GM19468 (cell line): Measurements from ENCODE around the gene ANKS1B.
"Not testable (repeated sequence)": the region's sequence is repeated elsewhere in the genome, so short reads cannot be mapped to it uniquely, and the experiment has no call there.

Experiments
- ATAC-seq: cut with Tn5 transposase; IDR thresholded peaks from one replicate; pipeline ENCODE4 v1.9.1; 2021; ENCODE audit warnings: mild to moderate bottlenecking, moderate library complexity, moderate number of reproducible peaks; ENCODE audit not compliant: unreplicated experiment; ENCODE audit errors: extremely low read depth

ANKS1B gene

GRCh38 chr12:99249543-99249942 lies 735.2 kb downstream of the ANKS1B start:
- ATAC-seq: no peak

GRCh38 chr12:99237907-99238538 lies 746.7 kb downstream of the ANKS1B start:
- not testable (repeated sequence) for ATAC-seq

DNA sequence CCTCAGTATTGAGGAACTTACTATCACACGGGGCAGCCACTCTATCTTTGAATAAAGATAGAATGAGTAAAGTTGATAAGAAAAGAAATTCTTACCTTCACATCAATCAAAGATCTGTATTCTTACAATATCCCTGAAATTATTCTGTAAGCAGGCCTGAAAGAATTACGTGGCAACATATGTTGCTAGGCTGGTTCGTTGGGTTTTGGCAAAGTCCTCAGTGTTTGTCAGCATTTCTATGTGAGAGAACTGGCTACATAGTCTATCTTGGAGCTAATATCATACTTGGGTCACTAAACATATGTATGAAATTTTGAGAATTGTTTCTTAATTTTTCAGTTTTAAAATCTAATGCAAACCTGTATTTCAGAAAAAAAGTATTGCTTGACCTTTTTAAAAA lies 749.4 kb downstream of the ANKS1B start:
- no peak for ATAC-seq

GRCh38 chr12:99234702-99235101 lies 750.0 kb downstream of the ANKS1B start:
- no peak for ATAC-seq

DNA sequence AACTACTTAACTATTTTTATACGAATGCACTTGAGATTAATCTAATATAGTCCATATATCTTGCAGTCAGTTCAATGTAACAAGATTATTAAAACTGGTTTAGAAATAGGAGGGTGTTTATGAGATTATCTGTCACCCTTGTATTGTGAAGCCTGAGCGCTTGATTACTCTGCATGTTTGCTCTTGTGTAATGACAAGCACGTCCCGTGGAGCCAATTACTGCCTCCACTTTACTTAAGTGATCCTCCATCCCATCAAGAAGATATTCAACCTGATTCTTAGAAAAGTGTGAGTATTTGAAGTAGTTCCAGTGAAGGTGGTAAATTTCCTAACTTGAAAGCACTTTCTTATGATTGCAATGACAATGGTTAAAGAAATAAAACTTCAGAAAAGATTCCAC lies 752.4 kb downstream of the ANKS1B start:
- ATAC-seq: no peak

- ATAC-seq: no peak
Observed at GRCh38 chr12:99231031-99231430, 753.7 kb downstream of the ANKS1B start.

- ATAC-seq: no peak
Observed at GRCh38 chr12:99224237-99224636, 760.5 kb downstream of the ANKS1B start.

DNA sequence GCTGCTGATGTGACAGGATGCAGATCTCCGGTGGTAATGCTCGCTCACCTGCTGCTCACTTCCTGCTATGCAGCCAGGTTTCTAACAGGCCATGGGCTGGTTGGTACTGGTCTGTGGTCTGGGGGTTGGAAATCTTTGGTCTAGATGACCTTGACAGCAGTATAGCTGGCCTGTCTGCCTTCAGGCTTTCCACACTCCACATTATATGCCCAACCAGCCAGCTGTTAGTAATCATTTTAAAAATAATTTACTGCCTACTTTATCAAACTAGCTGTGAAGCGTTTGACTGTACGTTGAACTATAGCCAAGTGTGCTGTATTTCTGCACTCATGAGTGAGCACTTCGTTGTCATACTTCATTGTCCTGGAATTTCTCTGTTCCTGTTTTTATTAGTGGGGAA lies 761.2 kb downstream of the ANKS1B start:
- no peak for ATAC-seq

- ATAC-seq: no peak
Observed at GRCh38 chr12:99213047-99213446, 771.7 kb downstream of the ANKS1B start.

DNA sequence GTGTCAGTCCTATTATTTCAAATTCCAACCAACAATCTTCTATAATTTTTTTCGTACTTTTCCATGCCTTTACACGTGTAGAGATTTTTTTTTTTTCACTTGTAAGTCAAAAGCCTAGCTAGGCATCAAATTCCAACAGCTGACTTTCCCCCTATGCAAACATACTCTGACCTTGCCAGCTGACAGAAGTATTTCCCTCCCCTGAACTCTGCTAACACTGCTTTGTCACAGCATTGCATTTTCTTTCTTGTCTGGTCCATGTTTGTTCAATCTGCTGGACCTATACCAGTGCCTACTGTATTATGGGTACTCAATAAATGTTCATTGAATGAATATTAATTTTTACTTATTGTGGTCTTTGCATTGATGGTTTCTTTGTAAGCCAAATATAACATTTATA lies 772.5 kb downstream of the ANKS1B start:
- ATAC-seq: no peak

DNA sequence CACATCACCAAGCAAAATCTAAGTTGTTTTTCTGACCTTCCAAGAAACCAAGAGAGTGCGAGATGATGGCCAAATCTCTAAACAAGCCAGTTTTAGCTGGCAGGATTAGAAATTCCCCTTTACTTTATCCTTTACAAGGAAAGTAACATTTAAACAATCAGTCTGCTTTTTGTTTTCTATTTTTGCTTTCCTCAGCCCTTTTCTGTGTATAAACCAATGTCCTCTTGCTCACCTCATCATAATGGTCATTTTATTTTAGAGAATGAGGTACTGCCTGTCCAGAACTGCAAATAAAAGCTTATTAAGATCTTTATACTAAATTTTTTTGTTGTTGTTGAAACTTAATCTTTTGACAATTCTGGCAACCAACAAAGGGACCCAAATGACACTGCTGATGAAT lies 779.6 kb downstream of the ANKS1B start:
- no peak for ATAC-seq

DNA sequence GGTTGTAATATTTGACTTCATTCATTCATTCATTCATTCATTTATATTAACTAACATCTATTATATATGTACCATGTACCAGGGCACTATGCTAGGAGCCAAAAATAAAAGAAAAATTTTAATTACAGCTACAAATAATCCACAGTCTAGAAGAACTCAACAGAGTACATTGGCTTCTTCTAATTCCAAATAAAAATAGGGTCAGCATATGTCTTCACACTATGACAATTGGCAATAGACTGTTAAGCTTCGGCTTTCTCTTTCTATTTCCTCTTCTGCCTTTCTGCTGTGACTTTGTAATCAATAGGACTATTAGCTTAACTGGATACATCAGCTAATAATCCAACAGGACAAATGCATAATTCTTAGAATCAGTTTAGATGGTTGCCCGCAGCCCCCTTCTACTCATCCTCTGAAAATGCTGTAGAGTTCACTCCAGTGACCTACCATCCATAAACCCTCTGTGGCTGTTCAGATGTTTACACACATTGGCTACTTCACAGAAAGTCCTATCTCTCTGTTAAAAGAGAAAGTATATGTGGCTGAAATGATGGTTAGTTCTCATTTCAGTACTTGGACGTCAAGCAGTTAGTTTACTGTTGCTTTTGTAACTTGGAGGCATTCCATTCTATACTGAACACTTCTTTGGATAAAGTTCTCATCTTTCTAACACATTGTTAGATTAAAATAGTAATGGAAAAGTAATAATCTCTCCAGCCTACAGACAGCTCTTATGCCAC lies 782.7 kb downstream of the ANKS1B start:
- no peak for ATAC-seq

- no peak for ATAC-seq
Observed at GRCh38 chr12:99200711-99201384, 783.9 kb downstream of the ANKS1B start.

DNA sequence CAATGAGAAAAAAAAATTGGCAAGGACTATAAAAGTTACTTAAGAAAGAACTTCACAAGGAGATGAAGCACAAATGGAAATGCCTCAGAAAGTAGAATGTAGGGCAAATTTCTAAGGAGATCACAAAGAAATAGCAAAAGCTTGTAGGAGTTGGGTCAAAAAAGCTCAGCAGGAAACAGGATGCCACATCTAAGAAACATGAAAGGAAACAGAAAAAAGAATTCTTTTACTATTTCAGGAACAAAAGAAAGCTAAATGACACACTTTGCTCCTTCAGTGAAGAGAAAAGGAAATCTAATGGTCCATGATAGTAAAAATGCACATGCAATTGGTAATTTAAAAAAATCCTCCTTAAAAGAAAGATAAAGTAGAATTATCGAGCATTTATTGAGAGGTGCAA lies 789.3 kb downstream of the ANKS1B start:
- no peak for ATAC-seq

GRCh38 chr12:99192489-99192888 lies 792.2 kb downstream of the ANKS1B start:
- no peak for ATAC-seq

DNA sequence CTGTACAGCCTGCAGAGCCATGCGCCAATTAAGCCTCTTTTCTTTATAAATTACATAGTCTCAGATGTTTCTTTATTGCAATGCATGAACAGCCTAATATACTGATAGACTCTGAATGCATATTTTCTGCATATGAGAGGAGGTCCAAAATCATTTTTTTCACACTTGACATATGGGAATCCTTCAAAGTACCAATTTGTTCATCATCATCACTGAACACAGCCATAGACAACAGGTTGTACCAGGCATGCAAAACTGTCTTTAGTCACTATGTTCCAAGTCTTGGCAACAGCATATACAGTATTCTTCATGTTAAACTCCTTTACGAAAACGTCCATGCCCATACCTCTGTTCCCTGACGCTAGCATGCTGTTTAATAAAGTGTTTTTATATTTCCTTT lies 807.9 kb downstream of the ANKS1B start:
- ATAC-seq: no peak

GRCh38 chr12:99170461-99170860 lies 814.3 kb downstream of the ANKS1B start:
- no peak for ATAC-seq

DNA sequence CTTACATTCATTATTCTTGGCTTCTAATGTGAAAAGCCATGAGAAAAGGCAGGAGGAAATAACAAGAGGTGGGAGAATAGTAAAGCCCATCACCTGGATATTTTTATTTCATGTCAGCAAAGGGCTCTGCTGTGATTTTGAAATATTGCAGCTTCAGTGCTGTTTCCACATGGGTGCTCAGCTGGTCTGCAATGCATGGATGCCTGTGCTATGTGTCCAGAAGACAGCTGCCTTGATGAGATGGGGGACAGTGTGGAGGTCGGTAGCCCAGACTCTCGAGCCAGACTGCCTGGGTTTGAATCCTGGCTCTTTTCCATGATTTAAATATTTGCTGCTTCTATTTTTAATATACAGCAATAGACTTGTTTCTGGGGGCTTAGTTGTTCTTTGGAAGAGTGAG lies 814.7 kb downstream of the ANKS1B start:
- ATAC-seq: no peak

GRCh38 chr12:99157946-99158345 lies 826.8 kb downstream of the ANKS1B start:
- no peak for ATAC-seq

DNA sequence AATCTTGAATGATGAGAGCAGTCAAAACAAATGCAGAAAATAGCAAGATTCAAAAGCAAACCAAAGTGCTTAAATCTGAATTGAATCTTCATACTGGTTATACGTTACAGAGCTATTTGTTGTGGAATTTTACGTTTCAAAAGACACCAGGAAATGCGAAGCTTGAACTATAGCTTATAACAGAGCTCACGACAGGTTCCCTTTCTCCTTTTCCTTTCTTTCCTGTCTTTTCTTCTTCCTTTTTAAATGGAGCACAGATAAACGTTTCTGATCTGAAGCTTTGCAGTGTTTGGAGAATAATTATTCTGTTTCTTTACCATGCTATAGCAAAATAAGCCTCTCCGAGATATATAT lies 829.8 kb downstream of the ANKS1B start:
- no peak for ATAC-seq

DNA sequence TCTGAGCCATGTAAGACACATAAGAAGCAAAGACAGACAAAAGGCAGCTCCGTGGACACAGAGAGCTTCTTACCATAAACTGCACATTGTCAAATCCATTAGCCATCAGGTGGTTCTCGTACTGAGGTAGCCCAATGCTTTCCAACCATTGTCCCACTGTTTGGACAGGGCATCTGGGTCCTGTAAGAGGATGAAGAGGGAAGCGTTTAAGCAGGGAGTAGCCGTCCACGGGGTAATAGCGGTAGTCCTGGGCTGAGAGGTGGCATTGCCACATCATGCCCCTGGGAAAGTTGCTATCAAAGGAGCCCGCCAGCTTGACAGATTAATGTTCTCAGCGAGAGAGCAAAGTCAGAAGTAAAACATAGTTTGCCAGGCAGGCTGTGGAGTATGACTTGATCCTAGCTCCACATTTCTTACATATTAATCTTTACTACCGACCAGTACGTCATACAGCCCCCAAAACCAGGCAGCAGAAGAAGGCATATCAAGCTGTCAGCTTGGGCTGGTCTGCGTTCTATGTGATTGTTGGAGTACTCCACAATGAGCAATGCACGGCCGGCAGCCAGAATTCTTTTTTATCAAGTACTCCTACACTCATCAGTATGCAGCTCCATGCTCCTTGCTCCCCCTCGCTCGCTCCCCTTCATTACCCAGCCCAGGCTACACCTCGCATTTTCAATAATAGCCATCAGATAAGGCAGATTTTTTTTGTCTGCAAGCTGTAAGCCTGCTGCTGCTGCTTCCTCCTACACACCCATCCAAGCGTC lies 830.3 kb downstream of the ANKS1B start:
- no peak for ATAC-seq
